ENCODE results near the gene ODR4. TPM values are rescaled to one million over a fixed set of nuclear protein-coding genes. Genes with fewer than 3 reads are reported as not detected.
"Not testable (repeated sequence)": the region's sequence is repeated elsewhere in the genome, so short reads cannot be mapped to it uniquely, and the experiment has no call there.

Gene ODR4
- total RNA-seq, 1 donor from 2014 or later, result 25.7 TPM

DNA sequence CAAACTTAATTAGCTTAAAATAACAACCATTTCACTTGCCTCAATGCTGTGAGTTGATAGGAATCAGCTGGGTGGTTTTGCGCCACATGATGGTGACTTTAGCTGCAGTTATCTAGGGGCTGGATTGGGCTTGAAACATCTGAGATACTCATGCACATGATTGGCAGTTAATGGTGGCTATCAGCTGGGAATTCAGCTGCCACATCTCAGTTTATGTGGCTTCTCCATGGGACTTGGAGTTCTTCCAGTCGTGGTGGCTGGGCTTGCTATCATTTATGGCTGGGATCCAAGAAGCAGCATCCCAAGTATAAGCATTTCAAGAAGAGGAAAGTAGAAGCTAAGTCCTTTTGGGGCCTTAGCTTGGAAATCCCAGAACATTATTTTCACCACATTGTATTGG, 48.9 kb downstream of the ODR4 start:
- DNase-seq, result no peak

DNA sequence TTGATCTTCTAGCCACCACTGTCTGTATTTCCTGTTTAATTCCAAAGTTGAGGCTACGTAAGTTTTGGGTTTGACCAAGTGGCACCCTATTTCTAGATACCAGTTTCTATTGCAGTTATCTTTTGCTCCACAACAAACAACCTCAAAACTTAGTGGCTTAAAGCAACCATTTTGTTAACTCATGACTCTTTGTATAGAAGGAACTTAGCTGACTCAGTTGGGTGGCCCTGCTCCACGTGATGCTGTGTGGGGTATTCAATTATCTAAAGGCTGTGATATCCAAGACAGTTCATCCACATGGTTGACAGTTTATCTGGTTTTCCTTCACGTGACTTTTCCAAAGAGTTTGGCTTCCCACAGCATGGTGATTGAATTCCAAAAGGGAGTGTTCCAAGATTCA, 50.5 kb downstream of the ODR4 start:
- no peak for DNase-seq

DNA sequence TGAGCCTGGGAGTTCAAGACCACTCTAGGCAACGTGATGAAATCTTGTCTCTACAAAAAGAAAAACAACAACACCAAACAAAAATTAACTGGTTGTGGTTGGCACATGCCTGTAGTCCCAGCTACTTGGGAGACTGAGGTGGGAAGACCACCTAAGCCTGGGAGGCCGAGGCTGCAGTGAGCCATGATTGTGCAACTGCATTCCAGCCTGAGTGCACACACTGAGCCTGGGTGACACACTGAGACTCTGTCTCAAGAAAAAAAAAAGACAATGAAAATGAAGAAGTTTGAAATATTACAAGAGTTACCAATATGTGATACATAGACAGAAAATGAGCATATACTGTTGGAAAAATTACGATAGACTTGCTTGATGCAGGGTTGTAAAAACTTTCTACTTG, 53.4 kb downstream of the ODR4 start:
- no peak for DNase-seq

DNA sequence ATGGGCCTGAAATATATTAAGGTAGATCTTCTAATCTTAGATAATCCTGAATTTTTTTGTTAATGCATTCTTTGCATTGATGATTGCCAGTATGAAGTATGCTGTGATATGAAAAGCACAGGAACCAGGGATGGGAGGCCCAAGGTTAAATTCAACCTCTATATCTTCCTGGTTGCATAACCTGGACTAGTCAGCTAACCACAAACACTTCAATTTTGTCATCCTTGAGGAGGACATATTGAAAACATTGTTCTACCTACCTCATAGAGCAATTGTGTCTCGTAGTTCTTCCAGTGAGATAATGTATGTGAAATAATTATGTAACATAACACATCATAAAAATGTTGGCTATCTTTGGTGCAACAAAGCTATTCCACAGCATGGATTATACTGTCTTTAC, 59.7 kb downstream of the ODR4 start:
- no peak for DNase-seq

DNA sequence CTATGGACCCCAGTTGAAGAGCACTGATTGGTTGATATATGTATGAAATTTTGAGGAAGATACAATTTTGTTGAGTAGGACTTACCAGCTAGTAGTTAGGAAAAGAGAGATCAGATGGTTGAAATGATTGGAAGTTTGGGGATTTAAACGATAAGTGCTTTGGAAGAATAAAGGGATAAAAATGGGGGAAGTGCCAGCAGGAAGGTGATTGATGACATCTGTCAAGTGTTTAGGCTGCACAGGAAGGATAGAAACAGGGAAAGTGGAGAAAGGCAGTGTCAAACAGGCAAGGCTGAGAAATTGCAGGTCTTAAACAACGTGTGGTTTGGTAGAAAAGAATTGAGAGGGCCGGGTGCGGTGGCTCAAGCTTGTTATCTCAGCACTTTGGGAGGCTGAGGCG, 62.9 kb downstream of the ODR4 start:
- no peak for DNase-seq

DNA sequence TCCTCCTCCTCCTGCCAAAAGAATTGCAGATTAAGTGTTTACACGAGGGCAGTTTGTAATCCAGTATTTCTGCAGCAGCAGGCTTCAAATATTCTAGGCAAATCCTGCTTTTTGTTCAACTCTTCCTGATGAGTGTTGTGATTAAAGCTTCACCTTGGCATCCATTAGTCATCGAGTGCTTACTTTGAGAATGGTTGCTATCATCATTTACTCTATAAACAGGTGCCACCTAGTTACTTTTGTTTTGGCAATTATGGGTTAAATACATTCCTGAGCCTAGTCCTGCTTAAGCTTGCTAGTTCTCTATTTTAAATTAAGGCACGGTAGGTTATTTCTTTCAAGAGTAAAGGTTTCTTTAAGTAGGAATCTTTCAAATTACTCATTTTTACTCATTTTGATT, 64.9 kb downstream of the ODR4 start:
- peak; percentile 65 for DNase-seq

DNA sequence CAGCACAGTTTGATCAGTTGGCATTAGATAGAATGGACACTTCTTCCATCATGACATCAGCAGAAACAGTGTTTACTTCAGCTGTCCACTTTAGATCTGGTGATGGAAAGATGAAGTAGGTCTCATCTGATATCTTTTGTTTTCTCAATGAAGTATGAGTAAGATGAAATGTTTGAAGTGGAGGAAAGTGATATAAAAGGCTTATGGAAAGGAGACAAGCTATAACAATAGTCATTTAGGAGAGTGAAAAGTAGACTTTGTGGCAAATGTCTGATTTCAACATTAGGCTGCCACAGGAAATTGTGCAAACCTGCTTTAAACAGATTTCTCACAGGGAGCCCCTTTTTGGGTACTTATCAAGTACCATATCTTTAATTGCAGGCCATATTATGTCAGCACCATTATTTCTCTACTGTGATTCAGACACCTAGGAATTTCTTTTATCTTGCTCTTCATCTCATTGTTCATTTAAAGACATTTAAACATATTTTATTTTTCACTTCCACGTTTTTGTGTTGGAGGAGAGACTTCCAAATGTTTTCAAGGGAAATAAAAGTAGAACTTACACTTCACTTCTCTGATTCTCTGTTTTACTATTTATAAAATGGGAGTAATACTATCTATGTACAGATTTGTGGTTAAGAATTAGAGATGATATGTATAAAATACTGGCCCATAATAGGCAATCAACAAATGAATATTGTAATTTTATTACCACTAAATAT, 67.2 kb downstream of the ODR4 start:
- peak; percentile 78 for DNase-seq

DNA sequence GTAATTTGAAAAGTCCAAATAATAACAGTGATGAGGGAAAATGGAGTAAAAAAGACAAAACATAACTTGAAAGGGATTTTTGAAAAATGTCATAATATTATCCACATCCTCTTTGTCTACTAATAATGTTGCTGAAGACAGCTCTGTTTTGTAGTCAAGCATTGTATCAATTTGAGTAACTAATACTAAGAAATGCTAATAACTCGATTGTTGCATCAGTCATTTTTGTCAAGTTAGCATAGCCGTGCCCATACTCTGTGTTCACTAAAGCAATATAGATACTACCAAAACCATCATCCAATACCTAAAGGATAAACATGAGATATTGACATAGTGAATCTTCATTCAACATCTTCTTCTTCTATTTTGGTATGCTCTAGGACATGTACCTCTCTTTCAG, 68.0 kb downstream of the ODR4 start:
- no peak for DNase-seq

DNA sequence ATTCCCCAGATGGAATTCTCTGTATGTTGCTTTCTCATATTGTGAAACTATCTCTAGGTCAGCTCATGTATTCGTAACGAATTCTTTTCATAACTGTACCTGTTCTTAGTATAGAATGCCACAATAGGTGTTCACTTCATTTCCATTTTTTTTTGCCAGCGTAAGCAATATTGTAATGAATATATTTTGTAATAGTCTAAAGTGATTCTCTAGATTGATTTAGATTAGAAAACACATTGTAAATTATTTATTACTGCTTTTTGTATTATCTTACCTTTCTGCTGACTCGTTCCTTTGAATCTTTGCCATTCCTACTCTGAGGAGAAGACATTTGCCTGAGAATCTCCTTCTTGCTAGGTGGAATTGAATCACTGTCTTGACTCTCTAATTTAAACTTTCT, 70.5 kb downstream of the ODR4 start:
- DNase-seq, result no peak

DNA sequence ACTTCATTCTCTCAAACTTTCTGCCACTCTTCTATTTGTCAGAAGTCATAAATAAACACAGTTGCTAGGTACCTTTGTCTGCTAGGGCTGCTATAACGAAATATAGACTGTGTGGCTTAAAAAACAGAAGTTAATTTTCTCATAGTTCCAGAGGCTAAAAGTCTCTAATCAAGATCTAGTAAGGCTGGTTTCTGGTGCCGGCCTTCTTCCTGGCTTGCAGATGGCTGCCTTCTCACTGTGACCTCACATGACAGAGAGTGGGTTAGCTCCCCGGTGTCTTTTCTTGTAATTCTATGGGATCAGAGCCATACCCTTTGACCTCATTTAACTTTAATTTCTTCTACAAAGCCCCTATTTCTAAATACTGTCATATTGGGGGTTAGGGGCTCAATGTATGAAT, 79.3 kb downstream of the ODR4 start:
- no peak for DNase-seq

DNA sequence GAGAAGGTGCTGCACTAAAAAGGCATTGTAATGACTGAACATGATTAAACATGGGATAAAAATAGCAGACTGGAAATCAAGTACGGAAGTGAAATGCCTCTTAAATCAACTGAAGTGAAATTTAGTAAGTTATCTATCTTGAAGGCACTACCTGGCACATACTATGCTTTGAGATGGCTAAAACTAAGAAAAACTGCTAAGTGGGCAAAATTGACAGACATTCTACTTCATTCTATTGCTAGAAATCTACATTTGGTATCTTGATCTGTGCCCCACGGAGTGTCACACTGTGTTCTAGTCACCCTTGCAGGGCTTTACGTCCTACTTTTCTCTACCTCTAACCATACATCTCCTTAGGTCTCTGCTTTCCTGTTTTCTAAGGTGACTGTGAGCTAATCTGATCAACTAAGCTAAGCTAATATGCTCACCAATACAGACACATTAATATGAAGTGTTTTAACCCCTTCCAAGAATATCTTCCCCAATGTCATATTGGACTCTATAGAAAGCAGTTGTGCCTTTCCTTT, 81.2 kb downstream of the ODR4 start:
- DNase-seq, result no peak

DNA sequence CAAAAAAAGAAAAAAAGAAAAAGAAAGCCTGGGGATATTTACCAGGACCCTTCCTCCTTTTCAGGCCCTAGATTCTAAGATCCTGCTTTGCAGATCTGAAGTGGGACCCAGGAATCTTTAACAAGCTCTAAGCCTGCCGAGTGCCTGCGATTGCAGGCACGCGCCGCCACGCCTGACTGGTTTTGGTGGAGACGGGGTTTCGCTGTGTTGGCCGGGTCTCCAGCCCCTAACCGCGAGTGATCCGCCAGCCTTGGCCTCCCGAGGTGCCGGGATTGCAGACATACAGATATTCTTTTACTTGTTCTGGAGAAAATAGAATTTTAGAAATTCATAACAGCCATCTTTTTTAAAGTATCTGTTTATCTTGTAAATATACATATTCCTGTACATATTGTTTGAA, 83.5 kb downstream of the ODR4 start:
- DNase-seq, result not testable (repeated sequence)

DNA sequence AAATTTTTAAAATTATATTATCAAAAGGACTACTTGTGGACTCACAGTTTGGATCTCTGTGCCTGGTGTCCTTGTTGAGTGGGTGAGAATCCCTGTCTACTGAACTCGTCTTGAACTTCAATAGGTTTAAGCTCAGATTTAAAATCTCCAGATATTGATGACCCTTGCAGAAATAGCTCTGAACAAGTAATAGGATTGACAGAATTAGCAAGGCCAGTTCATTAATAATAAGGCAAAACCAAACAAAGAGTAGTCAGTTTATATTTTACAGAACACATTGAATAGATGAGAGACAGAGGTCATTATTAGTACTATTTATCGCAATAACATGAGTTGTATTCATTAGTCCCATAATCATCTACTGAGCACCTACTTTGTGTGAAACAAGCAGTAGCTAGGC, 85.4 kb downstream of the ODR4 start, which contains the start of gene PDC:
Gene PDC (minus strand): TSS at position 101 of the 400 bp plus-strand sequence. CDS start 11,655 bp downstream, outside the sequence.
- no peak for DNase-seq

DNA sequence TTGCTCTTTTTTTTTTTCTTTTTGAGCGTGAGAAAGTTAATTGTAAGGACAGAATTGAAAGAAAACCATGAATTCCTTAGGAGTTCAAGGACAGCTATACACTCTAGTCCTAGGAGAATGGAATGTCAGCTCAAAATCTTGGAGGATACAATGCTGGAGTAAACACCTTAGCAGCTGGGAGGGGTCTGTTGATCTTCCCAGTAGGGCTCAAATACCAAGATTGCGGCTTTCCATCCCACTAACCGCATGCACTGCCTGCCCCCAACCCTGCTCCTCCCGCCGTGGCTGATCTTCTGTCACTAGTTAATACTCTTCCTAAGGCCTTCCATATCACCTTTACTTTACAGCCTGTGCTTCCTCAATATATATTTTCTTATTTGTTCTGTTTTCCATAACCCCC, 87.9 kb downstream of the ODR4 start:
- DNase-seq, result no peak

DNA sequence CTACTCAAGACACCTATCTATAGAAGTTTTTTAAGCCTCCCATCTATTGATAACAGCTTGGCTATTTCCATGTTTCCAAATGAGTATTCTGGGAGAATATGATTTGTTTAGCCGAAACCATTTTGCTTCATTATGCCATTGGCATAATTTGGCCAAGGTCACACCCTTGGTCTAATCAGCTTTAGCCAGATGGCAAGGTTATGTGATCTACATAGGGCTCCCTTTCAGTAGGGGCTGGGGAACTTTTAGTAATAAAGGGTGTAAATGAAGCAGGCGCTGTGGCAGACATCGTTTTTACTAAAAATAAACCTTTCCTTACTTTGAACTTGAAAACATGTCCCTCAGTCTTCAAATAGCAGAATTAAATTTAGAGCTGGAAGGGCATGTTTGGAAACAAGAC, 88.3 kb downstream of the ODR4 start:
- DNase-seq, result no peak

DNA sequence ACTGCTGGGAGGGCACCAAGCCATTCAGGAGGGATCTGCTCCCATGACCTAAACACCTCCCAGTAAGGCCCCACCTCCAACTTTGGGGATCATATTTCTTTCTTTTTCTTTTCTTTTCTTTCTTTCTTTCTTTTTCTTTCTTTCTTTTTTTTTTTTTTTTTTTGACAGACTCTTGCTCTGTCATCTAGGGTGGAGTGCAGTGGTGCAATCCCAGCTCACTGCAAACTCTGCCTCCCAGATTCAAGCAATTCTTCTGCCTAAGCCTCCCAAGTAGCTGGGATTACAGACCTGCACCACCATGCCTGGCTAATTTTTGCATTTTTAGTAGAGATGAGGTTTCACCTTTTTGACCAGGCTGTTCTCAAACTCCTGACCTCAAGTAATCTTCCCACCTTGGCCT, 89.9 kb downstream of the ODR4 start:
- not testable (repeated sequence) for DNase-seq

DNA sequence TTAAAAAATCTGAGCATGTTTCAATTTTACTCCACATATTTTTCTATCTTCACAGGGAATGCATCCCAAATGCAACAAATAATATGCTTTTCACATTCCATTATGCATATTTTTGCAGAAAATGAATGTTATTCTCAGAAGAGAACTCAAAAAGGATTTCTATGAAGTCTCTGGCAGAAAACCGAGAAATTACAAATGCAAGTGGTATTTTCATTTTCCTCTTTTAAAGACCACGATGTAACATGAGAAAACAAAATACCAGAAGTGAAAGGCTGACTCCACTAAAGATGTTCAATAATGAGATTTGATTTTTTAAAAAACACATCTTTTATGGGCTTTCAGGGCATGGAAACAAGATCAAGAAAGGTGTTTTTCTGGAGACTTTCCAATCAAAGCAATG, 90.3 kb downstream of the ODR4 start:
- no peak for DNase-seq

Other genes with a start within 250 kb of the ODR4 start
- gene PRG4, start 79.6 kb upstream of the ODR4 start, total RNA-seq, result 0.05 TPM in 1 of 2 replicates, not detected in the other
- 83.2 and 147 TPM in 2 replicates for gene TPR, start 585 bp upstream of the ODR4 start, total RNA-seq
- gene PDC, start 85.3 kb downstream of the ODR4 start, total RNA-seq, result not detected in 2 replicates